GM23338 (cell line): ENCODE data around the gene SLC25A34. TPM values are rescaled to one million over a fixed set of nuclear protein-coding genes. Genes with fewer than 3 reads are reported as not detected.

Experiments used
- ATAC-seq: fragments of 200-7000 bp; cut with Tn5 transposase; 3 replicates; pipeline ENCODE4 v1.9.1; 2020
- DNase-seq: peaks from one replicate; pipeline ENCODE4 v3.0.0-alpha.2; 2015; ENCODE audit warnings: low spot score
- H2AFZ ChIP-seq: fragments of 200-600 bp; sonication (generic); 2 replicates; pipeline ENCODE4 v1.8.0; 2016; ENCODE audit warnings: antibody characterized with exemption, mild to moderate bottlenecking, moderate library complexity
- H3F3A ChIP-seq: fragments of 200-600 bp; sonication (generic); replicated peaks from 2 replicates; pipeline ENCODE4 v1.8.0; 2017; ENCODE audit warnings: antibody characterized with exemption, mixed run types, low read depth
- H3K27ac ChIP-seq: fragments of 200-600 bp; sonication (generic); 2 replicates; pipeline ENCODE4 v1.6.1; 2016; ENCODE audit warnings: low read depth
- H3K27me3 ChIP-seq: fragments of 200-600 bp; sonication (generic); 2 replicates; pipeline ENCODE4 v1.8.0; 2016; ENCODE audit warnings: mild to moderate bottlenecking, mixed run types, moderate library complexity; ENCODE audit not compliant: insufficient read depth
- H3K36me3 ChIP-seq: fragments of 200-600 bp; sonication (generic); 2 replicates; pipeline ENCODE4 v1.8.0; 2016; ENCODE audit warnings: mild to moderate bottlenecking; ENCODE audit not compliant: insufficient read depth
- H3K4me1 ChIP-seq: fragments of 200-600 bp; sonication (generic); 2 replicates; pipeline ENCODE4 v1.8.0; 2016; ENCODE audit warnings: mild to moderate bottlenecking, moderate library complexity; ENCODE audit not compliant: insufficient read depth
- H3K4me2 ChIP-seq: fragments of 200-600 bp; sonication (generic); 2 replicates; pipeline ENCODE4 v1.7.1; 2017; ENCODE audit warnings: mixed run types
- H3K4me3 ChIP-seq: fragments of 200-600 bp; sonication (generic); 2 replicates; pipeline ENCODE4 v1.6.1; 2016; ENCODE audit warnings: mixed run types
- H3K79me2 ChIP-seq: fragments of 200-600 bp; sonication (generic); replicated peaks from 2 replicates; pipeline ENCODE4 v1.8.0; 2017; ENCODE audit warnings: mild to moderate bottlenecking; ENCODE audit not compliant: insufficient read depth
- H3K9me2 ChIP-seq: fragments of 200-600 bp; sonication (generic); 2 replicates; pipeline ENCODE4 v1.8.0; 2017; ENCODE audit not compliant: insufficient read depth
- H4K20me1 ChIP-seq: fragments of 200-600 bp; sonication (generic); replicated peaks from 2 replicates; pipeline ENCODE4 v1.8.0; 2017; ENCODE audit warnings: mild to moderate bottlenecking; ENCODE audit not compliant: insufficient read depth
- H3K27ac Mint-ChIP-seq: 2 replicates; pipeline ENCODE4 v1.8.0; 2020; ENCODE audit warnings: inconsistent platforms, mild to moderate bottlenecking, moderate library complexity, mixed read lengths
- H3K27me3 Mint-ChIP-seq: 3 replicates; pipeline ENCODE4 v1.8.0; 2022; ENCODE audit warnings: low read depth, mild to moderate bottlenecking, moderate library complexity, mixed read lengths, inconsistent platforms; ENCODE audit not compliant: insufficient read depth, poor library complexity
- H3K36me3 Mint-ChIP-seq: 3 replicates; pipeline ENCODE4 v1.8.0; 2021; ENCODE audit warnings: low read depth, mild to moderate bottlenecking, inconsistent platforms, moderate library complexity, mixed read lengths
- H3K4me1 Mint-ChIP-seq: 3 replicates; pipeline ENCODE4 v1.8.0; 2020; ENCODE audit warnings: mild to moderate bottlenecking, inconsistent platforms, mixed read lengths
- H3K4me3 Mint-ChIP-seq: 3 replicates; pipeline ENCODE4 v1.8.0; 2021; ENCODE audit warnings: moderate library complexity, mild to moderate bottlenecking, inconsistent platforms, mixed read lengths
- H3K9me3 Mint-ChIP-seq: 3 replicates; pipeline ENCODE4 v1.8.0; 2020; ENCODE audit warnings: moderate library complexity, mild to moderate bottlenecking, inconsistent platforms, mixed read lengths
- CREB1 ChIP-seq: fragments of 250-450 bp; sonication (Bioruptor Pico); IDR thresholded peaks from 2 replicates; pipeline ENCODE4 v1.5.0; 2020; ENCODE audit warnings: low read depth, mild to moderate bottlenecking, moderate library complexity
- EZH2 ChIP-seq: fragments of 200-600 bp; sonication (generic); IDR thresholded peaks from one replicate; pipeline ENCODE4 v1.8.0; 2017; ENCODE audit warnings: antibody characterized with exemption, mild to moderate bottlenecking, low read depth; ENCODE audit not compliant: unreplicated experiment
- EZH2phosphoT487 ChIP-seq: fragments of 200-600 bp; sonication (generic); IDR thresholded peaks from one replicate; pipeline ENCODE4 v1.8.1; 2018; ENCODE audit warnings: antibody characterized with exemption; ENCODE audit not compliant: unreplicated experiment
- JUNB ChIP-seq: IDR thresholded peaks from one replicate; pipeline ENCODE4 v1.6.1; 2016; ENCODE audit warnings: antibody characterized with exemption; ENCODE audit not compliant: unreplicated experiment
- NANOG ChIP-seq: IDR thresholded peaks from 2 replicates; pipeline ENCODE4 v1.6.1; 2016; ENCODE audit warnings: antibody characterized with exemption, borderline replicate concordance
- POLR2AphosphoS5 ChIP-seq: IDR thresholded peaks from 2 replicates; pipeline ENCODE4 v1.6.1; 2016; ENCODE audit warnings: antibody characterized with exemption, low read depth
- STAT1 ChIP-seq: IDR thresholded peaks from one replicate; pipeline ENCODE4 v1.6.1; 2016; ENCODE audit warnings: antibody characterized with exemption; ENCODE audit not compliant: unreplicated experiment
- ZNF114 ChIP-seq: fragments of 250-450 bp; sonication (Bioruptor Pico); IDR thresholded peaks from 2 replicates; pipeline ENCODE4 v1.5.0; 2020; ENCODE audit warnings: mild to moderate bottlenecking, moderate library complexity
- ZNF331 ChIP-seq: fragments of 250-450 bp; sonication (Bioruptor Pico); IDR thresholded peaks from 2 replicates; pipeline ENCODE4 v1.5.0; 2020; ENCODE audit warnings: low read depth, mild to moderate bottlenecking, moderate library complexity
- polyA plus RNA-seq: library from polyadenylated mRNA; unstranded; fragments of >200 nt; fragmentation: Nextera tagmentation; extraction: Ambion mirVana; gene quantifications from 2 replicates; pipeline ENCODE4 v1.2.1, GENCODE V29; 2016
- total RNA-seq: library from RNA; depleted of rRNA; stranded (reverse); fragments of >200 nt; shearing (Covaris generic); gene quantifications from 2 replicates; pipeline ENCODE4 v1.2.3, GENCODE V29; 2014
- TF ChIP-seq, protein P1 (sequence below), 2 experiments: fragments of 200-600 bp in 1 of 2; sonication (generic) in 1 of 2; conservative IDR thresholded peaks; 2 replicates each; pipeline versions ENCODE4 v1.5.1 to v1.6.1; 2016 to 2017; ENCODE audit warnings: antibody characterized with exemption in 2 of 2, low read depth in 2 of 2, mild to moderate bottlenecking in 2 of 2, moderate library complexity in 1 of 2
- TF ChIP-seq, protein P2 (sequence below): IDR thresholded peaks from 2 replicates; pipeline ENCODE4 v1.6.1; 2016; ENCODE audit warnings: antibody characterized with exemption
- TF ChIP-seq, protein P3 (sequence below): IDR thresholded peaks from one replicate; pipeline ENCODE4 v1.6.1; 2018; ENCODE audit warnings: antibody characterized with exemption; ENCODE audit not compliant: unreplicated experiment
- TF ChIP-seq, protein P4 (sequence below): fragments of 250-450 bp; sonication (Bioruptor Pico); IDR thresholded peaks from 2 replicates; pipeline ENCODE4 v1.5.0; 2020; ENCODE audit warnings: mild to moderate bottlenecking, moderate library complexity

SLC25A34 gene
- total and polyA plus RNA-seq, 2 experiments from 2014 or later = 0.11 to 3.5 TPM

DNA sequence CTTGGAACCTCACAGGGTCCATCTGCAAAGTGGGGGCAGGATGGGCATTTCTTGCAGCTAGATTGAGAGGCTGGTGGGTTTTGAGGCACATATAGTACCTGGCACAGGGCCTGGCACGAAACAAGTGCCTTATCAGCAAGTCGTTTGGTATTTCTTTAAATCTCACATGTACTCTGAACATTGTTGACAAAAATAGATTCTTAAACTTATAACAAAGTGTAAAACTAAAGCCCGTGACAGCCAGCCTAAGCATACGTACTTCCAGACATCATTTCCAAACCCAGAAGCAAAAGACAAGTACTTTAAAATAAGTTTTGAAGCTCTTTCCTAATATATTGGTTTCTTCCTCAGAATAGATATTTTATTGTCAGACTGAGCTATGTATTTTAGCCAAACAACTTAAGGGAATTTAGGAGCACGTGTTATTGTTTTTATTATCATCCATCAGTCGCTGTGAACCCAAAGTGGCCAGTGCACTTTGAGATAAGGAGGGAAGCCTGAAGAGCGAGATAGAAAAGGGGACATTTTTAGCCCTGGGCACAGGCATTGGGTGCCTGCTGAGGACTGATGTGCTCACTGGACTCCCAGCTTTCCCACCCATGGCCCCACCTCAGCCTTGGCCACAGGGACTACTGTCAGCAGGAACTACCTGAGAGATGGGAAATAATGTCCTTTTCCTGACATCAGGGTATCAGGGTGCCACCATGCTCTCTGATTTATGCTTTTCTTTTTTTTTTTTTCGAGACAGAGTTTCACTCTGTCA lies 25.5 kb downstream of the SLC25A34 start:
- ATAC-seq (no peak), DNase-seq (no peak)
- Histone ChIP-seq H3K9me2 (no peaks in the 10 kb centered on the region), H3K27me3 (no peaks in the 10 kb centered on the region), H3K4me3 (peak overlapping the region; percentile 92), H2AFZ (no peak overlapping the region), H3F3A (peaks cover 24% of the 10 kb centered on the region), H4K20me1 (peaks cover 34% of the 10 kb centered on the region), H3K79me2 (peaks cover 59% of the 10 kb centered on the region), H3K4me2 (peak overlapping the region; percentile 98), H3K36me3 (peaks cover 12% of the 10 kb centered on the region), H3K27ac (peak overlapping the region; percentile 47), H3K4me1 (peaks cover 32% of the 10 kb centered on the region)
- H3K4me1 Mint-ChIP-seq = peaks cover 41% of the 10 kb centered on the region
- H3K27me3 Mint-ChIP-seq = peaks cover 29% of the 10 kb centered on the region
- peaks cover 47% of the 10 kb centered on the region for H3K36me3 Mint-ChIP-seq
- no peaks in the 10 kb centered on the region; the same call in 2 of the 3 replicates for H3K9me3 Mint-ChIP-seq
- H3K4me3 Mint-ChIP-seq = peak overlapping the region; percentile 92; the same call in 2 of the 3 replicates
- H3K27ac Mint-ChIP-seq = 0 out of 2 replicates have a peak overlapping the region, but pooled peaks have one; percentile 0
- TF ChIP-seq STAT1 (no peak), ZNF331 (CRISPR knock-in tag) (no peak), EZH2 (no peak), POLR2AphosphoS5 (no peak), NANOG (no peak), EZH2phosphoT487 (no peak), ZNF114 (CRISPR knock-in tag) (no peak), JUNB (no peak), CREB1 (CRISPR knock-in tag) (no peak)
- TF ChIP-seq, protein P1, sequence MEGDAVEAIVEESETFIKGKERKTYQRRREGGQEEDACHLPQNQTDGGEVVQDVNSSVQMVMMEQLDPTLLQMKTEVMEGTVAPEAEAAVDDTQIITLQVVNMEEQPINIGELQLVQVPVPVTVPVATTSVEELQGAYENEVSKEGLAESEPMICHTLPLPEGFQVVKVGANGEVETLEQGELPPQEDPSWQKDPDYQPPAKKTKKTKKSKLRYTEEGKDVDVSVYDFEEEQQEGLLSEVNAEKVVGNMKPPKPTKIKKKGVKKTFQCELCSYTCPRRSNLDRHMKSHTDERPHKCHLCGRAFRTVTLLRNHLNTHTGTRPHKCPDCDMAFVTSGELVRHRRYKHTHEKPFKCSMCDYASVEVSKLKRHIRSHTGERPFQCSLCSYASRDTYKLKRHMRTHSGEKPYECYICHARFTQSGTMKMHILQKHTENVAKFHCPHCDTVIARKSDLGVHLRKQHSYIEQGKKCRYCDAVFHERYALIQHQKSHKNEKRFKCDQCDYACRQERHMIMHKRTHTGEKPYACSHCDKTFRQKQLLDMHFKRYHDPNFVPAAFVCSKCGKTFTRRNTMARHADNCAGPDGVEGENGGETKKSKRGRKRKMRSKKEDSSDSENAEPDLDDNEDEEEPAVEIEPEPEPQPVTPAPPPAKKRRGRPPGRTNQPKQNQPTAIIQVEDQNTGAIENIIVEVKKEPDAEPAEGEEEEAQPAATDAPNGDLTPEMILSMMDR (conservative IDR thresholded peaks at IDR 0.05; ENCODE audit: low read depth in 2 of 2) = no peak
- TF ChIP-seq, protein P2, sequence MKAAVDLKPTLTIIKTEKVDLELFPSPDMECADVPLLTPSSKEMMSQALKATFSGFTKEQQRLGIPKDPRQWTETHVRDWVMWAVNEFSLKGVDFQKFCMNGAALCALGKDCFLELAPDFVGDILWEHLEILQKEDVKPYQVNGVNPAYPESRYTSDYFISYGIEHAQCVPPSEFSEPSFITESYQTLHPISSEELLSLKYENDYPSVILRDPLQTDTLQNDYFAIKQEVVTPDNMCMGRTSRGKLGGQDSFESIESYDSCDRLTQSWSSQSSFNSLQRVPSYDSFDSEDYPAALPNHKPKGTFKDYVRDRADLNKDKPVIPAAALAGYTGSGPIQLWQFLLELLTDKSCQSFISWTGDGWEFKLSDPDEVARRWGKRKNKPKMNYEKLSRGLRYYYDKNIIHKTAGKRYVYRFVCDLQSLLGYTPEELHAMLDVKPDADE = no peak
- TF ChIP-seq, protein P3, sequence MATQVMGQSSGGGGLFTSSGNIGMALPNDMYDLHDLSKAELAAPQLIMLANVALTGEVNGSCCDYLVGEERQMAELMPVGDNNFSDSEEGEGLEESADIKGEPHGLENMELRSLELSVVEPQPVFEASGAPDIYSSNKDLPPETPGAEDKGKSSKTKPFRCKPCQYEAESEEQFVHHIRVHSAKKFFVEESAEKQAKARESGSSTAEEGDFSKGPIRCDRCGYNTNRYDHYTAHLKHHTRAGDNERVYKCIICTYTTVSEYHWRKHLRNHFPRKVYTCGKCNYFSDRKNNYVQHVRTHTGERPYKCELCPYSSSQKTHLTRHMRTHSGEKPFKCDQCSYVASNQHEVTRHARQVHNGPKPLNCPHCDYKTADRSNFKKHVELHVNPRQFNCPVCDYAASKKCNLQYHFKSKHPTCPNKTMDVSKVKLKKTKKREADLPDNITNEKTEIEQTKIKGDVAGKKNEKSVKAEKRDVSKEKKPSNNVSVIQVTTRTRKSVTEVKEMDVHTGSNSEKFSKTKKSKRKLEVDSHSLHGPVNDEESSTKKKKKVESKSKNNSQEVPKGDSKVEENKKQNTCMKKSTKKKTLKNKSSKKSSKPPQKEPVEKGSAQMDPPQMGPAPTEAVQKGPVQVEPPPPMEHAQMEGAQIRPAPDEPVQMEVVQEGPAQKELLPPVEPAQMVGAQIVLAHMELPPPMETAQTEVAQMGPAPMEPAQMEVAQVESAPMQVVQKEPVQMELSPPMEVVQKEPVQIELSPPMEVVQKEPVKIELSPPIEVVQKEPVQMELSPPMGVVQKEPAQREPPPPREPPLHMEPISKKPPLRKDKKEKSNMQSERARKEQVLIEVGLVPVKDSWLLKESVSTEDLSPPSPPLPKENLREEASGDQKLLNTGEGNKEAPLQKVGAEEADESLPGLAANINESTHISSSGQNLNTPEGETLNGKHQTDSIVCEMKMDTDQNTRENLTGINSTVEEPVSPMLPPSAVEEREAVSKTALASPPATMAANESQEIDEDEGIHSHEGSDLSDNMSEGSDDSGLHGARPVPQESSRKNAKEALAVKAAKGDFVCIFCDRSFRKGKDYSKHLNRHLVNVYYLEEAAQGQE = no peak
- TF ChIP-seq, protein P4, sequence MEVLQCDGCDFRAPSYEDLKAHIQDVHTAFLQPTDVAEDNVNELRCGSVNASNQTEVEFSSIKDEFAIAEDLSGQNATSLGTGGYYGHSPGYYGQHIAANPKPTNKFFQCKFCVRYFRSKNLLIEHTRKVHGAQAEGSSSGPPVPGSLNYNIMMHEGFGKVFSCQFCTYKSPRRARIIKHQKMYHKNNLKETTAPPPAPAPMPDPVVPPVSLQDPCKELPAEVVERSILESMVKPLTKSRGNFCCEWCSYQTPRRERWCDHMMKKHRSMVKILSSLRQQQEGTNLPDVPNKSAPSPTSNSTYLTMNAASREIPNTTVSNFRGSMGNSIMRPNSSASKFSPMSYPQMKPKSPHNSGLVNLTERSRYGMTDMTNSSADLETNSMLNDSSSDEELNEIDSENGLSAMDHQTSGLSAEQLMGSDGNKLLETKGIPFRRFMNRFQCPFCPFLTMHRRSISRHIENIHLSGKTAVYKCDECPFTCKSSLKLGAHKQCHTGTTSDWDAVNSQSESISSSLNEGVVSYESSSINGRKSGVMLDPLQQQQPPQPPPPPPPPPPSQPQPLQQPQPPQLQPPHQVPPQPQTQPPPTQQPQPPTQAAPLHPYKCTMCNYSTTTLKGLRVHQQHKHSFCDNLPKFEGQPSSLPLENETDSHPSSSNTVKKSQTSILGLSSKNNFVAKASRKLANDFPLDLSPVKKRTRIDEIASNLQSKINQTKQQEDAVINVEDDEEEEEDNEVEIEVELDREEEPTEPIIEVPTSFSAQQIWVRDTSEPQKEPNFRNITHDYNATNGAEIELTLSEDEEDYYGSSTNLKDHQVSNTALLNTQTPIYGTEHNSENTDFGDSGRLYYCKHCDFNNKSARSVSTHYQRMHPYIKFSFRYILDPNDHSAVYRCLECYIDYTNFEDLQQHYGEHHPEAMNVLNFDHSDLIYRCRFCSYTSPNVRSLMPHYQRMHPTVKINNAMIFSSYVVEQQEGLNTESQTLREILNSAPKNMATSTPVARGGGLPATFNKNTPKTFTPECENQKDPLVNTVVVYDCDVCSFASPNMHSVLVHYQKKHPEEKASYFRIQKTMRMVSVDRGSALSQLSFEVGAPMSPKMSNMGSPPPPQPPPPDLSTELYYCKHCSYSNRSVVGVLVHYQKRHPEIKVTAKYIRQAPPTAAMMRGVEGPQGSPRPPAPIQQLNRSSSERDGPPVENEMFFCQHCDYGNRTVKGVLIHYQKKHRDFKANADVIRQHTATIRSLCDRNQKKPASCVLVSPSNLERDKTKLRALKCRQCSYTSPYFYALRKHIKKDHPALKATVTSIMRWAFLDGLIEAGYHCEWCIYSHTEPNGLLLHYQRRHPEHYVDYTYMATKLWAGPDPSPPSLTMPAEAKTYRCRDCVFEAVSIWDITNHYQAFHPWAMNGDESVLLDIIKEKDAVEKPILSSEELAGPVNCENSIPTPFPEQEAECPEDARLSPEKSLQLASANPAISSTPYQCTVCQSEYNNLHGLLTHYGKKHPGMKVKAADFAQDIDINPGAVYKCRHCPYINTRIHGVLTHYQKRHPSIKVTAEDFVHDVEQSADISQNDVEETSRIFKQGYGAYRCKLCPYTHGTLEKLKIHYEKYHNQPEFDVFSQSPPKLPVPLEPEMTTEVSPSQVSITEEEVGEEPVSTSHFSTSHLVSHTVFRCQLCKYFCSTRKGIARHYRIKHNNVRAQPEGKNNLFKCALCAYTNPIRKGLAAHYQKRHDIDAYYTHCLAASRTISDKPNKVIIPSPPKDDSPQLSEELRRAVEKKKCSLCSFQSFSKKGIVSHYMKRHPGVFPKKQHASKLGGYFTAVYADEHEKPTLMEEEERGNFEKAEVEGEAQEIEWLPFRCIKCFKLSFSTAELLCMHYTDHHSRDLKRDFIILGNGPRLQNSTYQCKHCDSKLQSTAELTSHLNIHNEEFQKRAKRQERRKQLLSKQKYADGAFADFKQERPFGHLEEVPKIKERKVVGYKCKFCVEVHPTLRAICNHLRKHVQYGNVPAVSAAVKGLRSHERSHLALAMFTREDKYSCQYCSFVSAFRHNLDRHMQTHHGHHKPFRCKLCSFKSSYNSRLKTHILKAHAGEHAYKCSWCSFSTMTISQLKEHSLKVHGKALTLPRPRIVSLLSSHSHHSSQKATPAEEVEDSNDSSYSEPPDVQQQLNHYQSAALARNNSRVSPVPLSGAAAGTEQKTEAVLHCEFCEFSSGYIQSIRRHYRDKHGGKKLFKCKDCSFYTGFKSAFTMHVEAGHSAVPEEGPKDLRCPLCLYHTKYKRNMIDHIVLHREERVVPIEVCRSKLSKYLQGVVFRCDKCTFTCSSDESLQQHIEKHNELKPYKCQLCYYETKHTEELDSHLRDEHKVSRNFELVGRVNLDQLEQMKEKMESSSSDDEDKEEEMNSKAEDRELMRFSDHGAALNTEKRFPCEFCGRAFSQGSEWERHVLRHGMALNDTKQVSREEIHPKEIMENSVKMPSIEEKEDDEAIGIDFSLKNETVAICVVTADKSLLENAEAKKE (CRISPR knock-in tag) = no peak
